Suppressor macrophage (primary cell): ENCODE results near the gene TMTC4.
"Not testable (repeated sequence)": the region's sequence is repeated elsewhere in the genome, so short reads cannot be mapped to it uniquely, and the experiment has no call there.

Experiments
- DNase-seq, 4 experiments: peaks; one replicate each; pipeline ENCODE4 v3.0.0-alpha.2; 2020 to 2022

Gene TMTC4

GRCh38 chr13:100619940-100620339 is 54.7 kb downstream of the TMTC4 start:
- no peak for DNase-seq

GRCh38 chr13:100618897-100619296 is 55.7 kb downstream of the TMTC4 start:
- not testable (repeated sequence) for DNase-seq

- no peak for DNase-seq
Observed at GRCh38 chr13:100613031-100613430, 61.6 kb downstream of the TMTC4 start.

DNA sequence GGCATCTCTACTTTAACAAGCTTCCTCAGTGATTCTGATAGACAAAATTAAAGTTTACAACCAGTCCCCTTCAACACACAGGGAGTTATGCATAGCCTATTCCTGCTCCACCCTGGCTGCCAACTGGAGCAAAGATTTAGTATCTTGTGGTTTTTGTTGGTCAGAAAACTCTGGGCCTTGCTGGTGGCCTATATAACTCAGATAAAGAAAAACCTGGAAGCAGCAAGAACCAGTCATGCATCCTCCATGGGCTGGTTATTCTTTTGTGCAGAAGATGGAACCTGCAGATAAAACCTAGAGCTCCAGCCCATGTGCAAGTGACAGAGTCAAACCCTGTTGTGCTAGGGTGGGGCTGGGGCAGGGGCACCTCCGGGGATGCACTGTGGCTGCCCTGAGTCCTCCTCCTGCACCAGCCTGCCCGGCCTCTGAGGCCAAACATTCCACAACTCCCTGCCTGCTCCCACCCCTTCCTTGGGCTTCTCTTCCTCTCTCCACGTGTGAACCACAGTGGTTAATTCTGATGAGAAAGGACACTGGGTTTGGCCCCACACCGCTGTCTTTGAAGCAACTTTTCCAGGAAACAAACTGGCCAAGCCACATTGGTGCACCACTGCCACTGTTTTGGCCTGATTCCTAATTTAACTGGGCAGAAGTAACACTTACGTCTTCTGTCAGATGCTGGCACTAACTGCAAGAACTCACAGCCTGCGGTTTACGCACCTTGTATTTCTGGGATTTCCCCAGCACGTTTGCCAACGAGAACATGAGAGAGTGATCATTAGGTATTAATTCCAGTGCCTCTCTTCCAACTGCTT is 62.7 kb downstream of the TMTC4 start:
- DNase-seq, result no peak

GRCh38 chr13:100610391-100611347 is 63.9 kb downstream of the TMTC4 start:
- peak; percentile 6 to 57 (median 26) for DNase-seq

- peak; percentile 29 to 58 (median 51) for DNase-seq
Observed at GRCh38 chr13:100608906-100609305, 65.7 kb downstream of the TMTC4 start.

- no peak for DNase-seq
Observed at GRCh38 chr13:100608489-100608888, 66.1 kb downstream of the TMTC4 start.

- DNase-seq, result peak; percentile 41 to 68 (median 64)
Observed at GRCh38 chr13:100604918-100605710, 69.5 kb downstream of the TMTC4 start.

DNA sequence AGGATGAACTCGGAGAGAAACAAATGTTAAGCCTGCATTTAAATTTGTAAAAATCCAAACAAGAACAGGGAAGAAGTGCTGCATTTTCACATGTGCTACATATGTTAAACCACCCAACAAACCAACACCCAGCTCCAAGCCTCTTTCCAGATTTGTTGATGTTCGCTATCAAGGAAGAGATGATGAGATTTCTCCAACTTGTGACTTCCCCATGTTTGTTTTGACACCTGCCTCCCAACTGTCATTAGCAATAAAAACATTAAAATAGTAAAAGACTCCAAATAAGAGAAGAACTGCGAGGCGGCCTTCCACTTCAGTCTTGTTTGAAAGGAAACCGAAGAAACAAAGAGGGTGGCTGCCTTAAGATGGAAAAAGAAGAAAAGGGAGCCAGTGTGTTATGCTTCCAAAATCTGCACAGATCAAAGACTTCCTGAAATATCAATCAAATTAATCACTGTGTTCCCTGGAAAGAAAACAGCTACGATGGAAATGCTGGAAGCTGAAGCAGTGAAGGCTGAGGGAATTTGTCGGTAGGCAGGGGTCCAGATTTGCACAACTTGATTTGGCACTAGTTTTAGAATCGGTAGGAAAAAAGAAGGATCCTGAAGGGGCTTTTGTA is 72.0 kb downstream of the TMTC4 start:
- DNase-seq, result no peak

DNA sequence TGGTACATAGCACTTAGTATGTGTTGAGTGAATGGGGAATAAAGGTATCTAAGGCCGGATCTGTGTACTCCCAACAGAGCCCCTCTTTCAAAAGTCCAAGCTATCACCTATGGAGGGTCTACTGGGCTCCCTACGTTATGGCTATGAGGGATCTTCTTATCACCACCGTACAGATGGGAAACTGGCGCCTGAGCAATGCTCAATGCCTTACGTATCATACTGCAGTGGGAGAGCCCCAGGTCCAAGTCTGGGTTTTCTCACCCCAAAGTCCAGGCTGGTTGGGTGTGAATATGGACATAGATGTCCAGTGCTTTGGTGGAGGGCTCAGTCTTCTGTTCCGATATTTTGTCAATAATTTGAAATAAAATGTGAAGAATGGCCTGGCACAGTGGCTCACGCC is 72.9 kb downstream of the TMTC4 start:
- DNase-seq, result no peak

DNA sequence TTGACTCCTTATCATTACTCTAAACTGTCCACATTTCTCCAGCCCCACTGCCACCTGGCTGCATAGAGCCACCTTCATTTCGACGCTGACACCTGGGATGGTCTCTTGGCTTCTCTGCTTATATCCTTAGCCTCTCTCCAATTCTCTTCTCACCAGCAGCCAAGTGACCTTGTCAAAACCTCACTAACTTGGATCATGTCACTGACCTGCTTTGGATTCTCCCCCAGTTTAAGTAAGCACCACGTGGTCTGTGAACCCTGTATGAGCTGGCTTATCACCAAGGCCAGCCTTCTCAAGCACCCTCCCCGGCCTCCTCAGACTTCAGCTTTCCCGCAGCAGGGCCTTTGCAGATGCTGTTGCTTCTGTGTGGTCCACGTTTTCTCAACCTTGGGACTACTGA is 73.7 kb downstream of the TMTC4 start:
- DNase-seq, result no peak

DNA sequence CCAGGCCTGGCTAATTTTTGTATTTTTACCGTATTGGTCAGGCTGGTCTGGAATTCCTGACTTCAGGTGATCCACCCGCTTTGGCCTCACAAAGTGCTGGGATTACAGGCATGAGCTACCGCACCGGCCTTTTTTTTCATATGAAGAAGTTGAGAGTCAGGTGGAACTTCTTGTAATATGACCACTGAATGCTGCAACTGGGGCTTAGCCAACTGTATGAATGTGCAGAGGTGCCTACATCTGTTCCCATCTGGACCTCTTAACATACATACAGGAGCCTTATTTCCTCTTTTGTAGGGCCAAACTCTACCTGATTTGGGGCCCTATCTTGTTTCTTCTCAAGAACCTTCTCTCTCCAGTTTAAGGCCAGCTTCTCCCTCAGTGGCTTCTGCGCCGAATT is 74.1 kb downstream of the TMTC4 start:
- DNase-seq, result no peak

DNA sequence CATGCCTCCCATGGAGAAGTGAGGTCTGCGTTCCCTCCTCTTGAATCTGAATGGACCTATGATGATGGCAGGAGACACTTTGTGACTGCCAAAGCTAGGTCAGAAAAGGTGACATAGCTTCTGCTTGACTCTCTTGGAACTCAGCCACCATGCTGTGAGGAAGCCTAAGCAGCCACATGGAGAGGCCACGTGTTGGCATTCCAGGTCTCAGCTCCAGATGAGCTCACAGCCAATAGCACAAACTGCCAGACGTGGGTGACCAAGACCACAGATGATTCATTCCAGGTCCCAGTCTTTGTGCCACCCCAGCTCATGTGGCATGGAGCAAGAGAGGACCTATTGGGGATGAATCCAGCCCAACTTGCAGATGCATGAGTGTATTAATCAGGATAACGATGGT is 77.3 kb downstream of the TMTC4 start:
- DNase-seq, result no peak

DNA sequence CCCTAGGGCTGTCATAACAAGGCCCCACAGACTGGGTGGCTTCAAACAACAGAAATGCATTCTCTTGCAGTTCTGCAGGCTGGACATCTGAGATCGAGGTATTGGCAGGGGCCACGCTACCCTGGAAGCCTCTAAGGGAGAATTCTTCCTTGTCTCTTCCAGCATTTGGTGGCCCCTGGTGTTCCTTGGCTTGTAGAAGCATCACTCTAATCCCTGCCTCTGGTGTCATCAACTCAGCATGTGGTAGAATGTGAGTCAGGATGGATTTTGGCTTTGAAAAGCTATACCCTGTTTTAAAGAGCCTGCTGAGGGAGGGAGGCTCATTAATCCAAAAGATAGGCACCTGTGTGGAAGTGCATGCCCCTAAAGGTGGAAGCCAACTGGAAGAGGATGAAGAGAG is 78.1 kb downstream of the TMTC4 start:
- no peak for DNase-seq

GRCh38 chr13:100594731-100595130 is 79.9 kb downstream of the TMTC4 start:
- no peak for DNase-seq

GRCh38 chr13:100594255-100594654 is 80.3 kb downstream of the TMTC4 start:
- DNase-seq, result no peak

GRCh38 chr13:100589178-100589725 is 85.3 kb downstream of the TMTC4 start:
- DNase-seq, result no peak

GRCh38 chr13:100588331-100589177 is 86.0 kb downstream of the TMTC4 start, which contains the start of gene GGACT:
Gene GGACT, minus strand, starts transcription at chr13:100588789. Its CDS starts 56,198 bp downstream, at chr13:100532591.
- peak; percentile 79 to 92 (median 86) for DNase-seq

DNA sequence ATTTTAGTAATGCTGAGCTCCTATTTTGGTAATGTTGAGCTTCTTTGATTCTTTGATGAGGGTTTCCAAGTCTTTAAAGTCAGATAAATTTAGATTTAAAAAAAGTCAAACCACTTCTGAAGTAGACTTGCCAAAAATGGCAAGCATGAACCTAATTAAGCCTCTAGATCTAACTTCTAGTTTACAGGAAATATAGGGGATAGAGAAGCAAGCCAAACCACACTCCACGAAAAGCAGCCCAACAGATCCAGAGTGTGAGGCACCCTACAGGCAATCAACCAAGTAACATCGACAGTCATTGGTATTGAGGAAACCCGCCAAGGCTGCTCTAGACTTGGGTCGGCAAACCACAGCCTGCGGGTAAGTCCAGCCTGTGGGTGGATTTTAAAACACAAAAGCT is 89.7 kb downstream of the TMTC4 start:
- DNase-seq, result no peak

DNA sequence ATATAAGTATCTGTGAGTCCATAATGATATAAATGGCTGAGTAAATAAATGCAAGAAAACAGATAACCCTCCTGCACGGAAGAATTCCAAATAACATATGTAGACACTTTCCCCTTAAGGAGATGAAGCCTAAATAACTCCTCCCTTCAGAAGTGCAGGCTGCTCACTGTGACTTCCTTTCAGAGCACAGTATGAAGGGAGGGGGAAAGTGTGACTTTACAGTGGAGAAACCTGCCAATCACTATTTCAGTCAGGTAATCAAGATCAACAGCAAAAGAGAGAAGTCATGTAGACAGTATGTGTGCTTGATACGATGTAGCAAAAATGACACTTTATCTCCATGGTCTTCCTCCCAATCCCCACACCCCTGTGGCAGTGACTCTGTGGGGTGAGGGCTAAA is 93.1 kb downstream of the TMTC4 start:
- DNase-seq, result no peak

GRCh38 chr13:100581030-100581429 is 93.6 kb downstream of the TMTC4 start:
- no peak for DNase-seq
